HG03060 (cell line): ENCODE results near the gene NSUN4.
"Not testable (repeated sequence)": the region's sequence is repeated elsewhere in the genome, so short reads cannot be mapped to it uniquely, and the experiment has no call there.

Experiments used
- ATAC-seq: cut with Tn5 transposase; IDR thresholded peaks from one replicate; pipeline ENCODE4 v1.9.1; 2021; ENCODE audit warnings: low read depth, moderate number of reproducible peaks; ENCODE audit not compliant: unreplicated experiment

The NSUN4 gene

GRCh38 chr1:46340404-46341221 is at the start of gene NSUN4:
Gene NSUN4, plus strand, starts transcription at chr1:46340807. Its CDS starts 20 bp downstream, at chr1:46340827.
- peak; percentile 78 for ATAC-seq

GRCh38 chr1:46295306-46295705 is 45.3 kb upstream of the NSUN4 start:
- no peak for ATAC-seq

- no peak for ATAC-seq
Observed at GRCh38 chr1:46298387-46298786, 42.2 kb upstream of the NSUN4 start.

- ATAC-seq = no peak
Observed at GRCh38 chr1:46300673-46301405, 39.8 kb upstream of the NSUN4 start.

- ATAC-seq = no peak
Observed at GRCh38 chr1:46301406-46301807, 39.2 kb upstream of the NSUN4 start.

- ATAC-seq = no peak
Observed at GRCh38 chr1:46301808-46302640, 38.6 kb upstream of the NSUN4 start.

- no peak for ATAC-seq
Observed at GRCh38 chr1:46302641-46303037, 38.0 kb upstream of the NSUN4 start.

GRCh38 chr1:46303038-46303871 is 37.4 kb upstream of the NSUN4 start, which contains the start of the genes LRRC41 and UQCRH:
Gene LRRC41, minus strand, starts transcription at chr1:46303616. Its CDS starts 294 bp downstream, at chr1:46303322.
Gene UQCRH, plus strand, starts transcription at chr1:46303698. Its CDS starts 69 bp downstream, at chr1:46303767.
- peak; percentile 77 for ATAC-seq

GRCh38 chr1:46303872-46304326 is 36.7 kb upstream of the NSUN4 start:
- ATAC-seq = no peak

GRCh38 chr1:46306159-46306530 is 34.5 kb upstream of the NSUN4 start:
- ATAC-seq = no peak

GRCh38 chr1:46309401-46310159 is 31.0 kb upstream of the NSUN4 start:
- no peak for ATAC-seq

GRCh38 chr1:46310321-46310720 is 30.3 kb upstream of the NSUN4 start:
- ATAC-seq = no peak

- no peak for ATAC-seq
Observed at GRCh38 chr1:46315669-46316403, 24.8 kb upstream of the NSUN4 start.

GRCh38 chr1:46317323-46317722 is 23.3 kb upstream of the NSUN4 start:
- ATAC-seq = no peak

GRCh38 chr1:46319301-46319700 is 21.3 kb upstream of the NSUN4 start:
- not testable (repeated sequence) for ATAC-seq

- not testable (repeated sequence) for ATAC-seq
Observed at GRCh38 chr1:46319960-46320914, 20.4 kb upstream of the NSUN4 start.

GRCh38 chr1:46322191-46322590 is 18.4 kb upstream of the NSUN4 start:
- ATAC-seq = not testable (repeated sequence)
